Testis (tissue), 2 donors: ENCODE results near the gene CCNK.

Source experiments
- CTCF ChIP-seq, 3 experiments: fragments of 450-650 bp in 2 of 3; fragments of 200-600 bp in 1 of 3; sonication (generic) in 1 of 3; IDR thresholded peaks; one replicate each; pipeline ENCODE4 v1.5.1; 2016 to 2019; ENCODE audit warnings: antibody characterized with exemption in 3 of 3, mild to moderate bottlenecking in 2 of 3, moderate library complexity in 1 of 3
- POLR2A ChIP-seq: fragments of 450-650 bp; IDR thresholded peaks from one replicate; pipeline ENCODE4 v1.6.1; 2017; ENCODE audit warnings: antibody characterized with exemption, mild to moderate bottlenecking, moderate library complexity

GRCh38 chr14:99479160-99479905 lies 1.9 kb upstream of the CCNK start:
- TF ChIP-seq POLR2A (no peak), CTCF (IDR thresholded peaks at IDR 0.05) (no peak)
